Heart right ventricle (tissue), 16 donors: ENCODE results near the gene UBXN2A. TPM values are rescaled to one million over a fixed set of nuclear protein-coding genes. Genes with fewer than 3 reads are reported as not detected.

Experiments
- ATAC-seq, 8 donors: fragments of 200-7000 bp; cut with Tn5 transposase; one replicate each; pipeline ENCODE4 v1.9.1; 2020; ENCODE audit warnings: mild to moderate bottlenecking in 8 of 8, moderate library complexity in 8 of 8, moderate number of reproducible peaks in 1 of 8
- DNase-seq, 2 donors: peaks; one replicate each; pipeline ENCODE4 v3.0.0-alpha.2; 2020
- H3K27ac ChIP-seq, 10 donors: fragments of 200-600 bp; sonication (generic) in 2 of 10; one replicate each; pipeline versions ENCODE4 v1.5.0 to v1.8.0; 2020 to 2022; ENCODE audit warnings: mild to moderate bottlenecking in 3 of 10
- H3K27me3 ChIP-seq, 7 donors: fragments of 200-600 bp; one replicate each; pipeline ENCODE4 v1.8.0; 2021 to 2022; ENCODE audit warnings: mild to moderate bottlenecking in 2 of 7
- H3K36me3 ChIP-seq, 9 donors: fragments of 200-600 bp; sonication (generic) in 1 of 9; one replicate each; pipeline versions ENCODE4 v1.5.0 to v1.8.0; 2020 to 2022; ENCODE audit warnings: mild to moderate bottlenecking in 2 of 9
- H3K4me1 ChIP-seq, 9 donors: fragments of 200-600 bp; sonication (generic) in 1 of 9; one replicate each; pipeline versions ENCODE4 v1.5.0 to v1.8.0; 2020 to 2022; ENCODE audit warnings: mild to moderate bottlenecking in 4 of 9
- H3K4me3 ChIP-seq, 10 donors: fragments of 200-600 bp; sonication (generic) in 2 of 10; one replicate each; pipeline versions ENCODE4 v1.5.0 to v1.8.0; 2020 to 2022; ENCODE audit warnings: mild to moderate bottlenecking in 7 of 10, moderate library complexity in 2 of 10
- H3K9me3 ChIP-seq, 11 donors: fragments of 200-600 bp in 10 of 11; sonication (generic) in 2 of 11; one replicate each; pipeline versions ENCODE4 v1.5.0 to v1.8.0; 2013 to 2022; ENCODE audit warnings: mild to moderate bottlenecking in 2 of 11, control low read depth in 1 of 11, moderate library complexity in 1 of 11
- CTCF ChIP-seq, 9 donors: fragments of 200-600 bp; sonication (generic) in 2 of 9; IDR thresholded peaks; one replicate each; pipeline versions ENCODE4 v1.5.0 to v1.8.0; 2021 to 2022; ENCODE audit warnings: antibody characterized with exemption in 9 of 9, mild to moderate bottlenecking in 5 of 9, moderate library complexity in 1 of 9
- WGBS, 2 donors: extraction: QIAGEN DNeasy Blood & Tissue Kit; methylation state at CpG; one replicate each; pipeline ENCODE4 v1.1.7; 2013; ENCODE audit warnings: inconsistent platforms in 1 of 2; 5-methylcytosine and 5-hydroxymethylcytosine counted together
- intact Hi-C, 10 donors: fragments of 100-400 bp; cut with DNase I; formaldehyde crosslinking; loops; one replicate each; pipeline versions ENCODE4 v1.11.1 to v1.14.2; 2022
- long read RNA-seq, 3 donors: library from polyadenylated mRNA; unstranded; transcript quantifications; one replicate each; pipeline ENCODE4 v2.0.0, GENCODE V29; 2020 to 2021
- polyA plus RNA-seq, 2 donors: library from polyadenylated mRNA; stranded (reverse); fragments of 200-250 nt; gene quantifications; one replicate each; pipeline ENCODE4 v1.2.3, GENCODE V29; 2013
- total RNA-seq, 10 donors: library from RNA; stranded (reverse); fragmentation: NEBNext Ultra II Directional in 3 of 10; extraction: Animal tissue kit (Norgen Biotek cat#: 25700) in 3 of 10; gene quantifications; one replicate each; pipeline versions ENCODE4 v1.2.1 to v1.2.4, GENCODE V29; 2021 to 2023
- donor health status: Arrhythmogenic right ventricular cardiomyopathy.
- donor health status: ischemic (EF 13 %, LVEDD 7.1; RV severe dilation, severe dysfunction).
- donor health status: healthy with polysubstance abuse.
- donor health status: DM: no; HTN: yes; CAD: no.
- donor health status: DM: no; HTN: no; CAD: no.
- donor health status: ischemic (EF 25% LVEDD 6.9; RV normal size, moderate dysfunction).
- donor health status: ischemic (EF 25% LVEDD 5.7; RV mildly dilated, moderate dysfunction).
- donor health status: healthy.
- donor health status: DM: yes; HTN: yes; CAD: no.
- donor health status: Ischemic cardiomyopathy.
- donor health status: ischemic (EF 35%, LVEDD 5.7; RV mildly dilated, moderate dysfunction).
- donor health status: nonischemic (EF 11% LVEDD 7.7; RV severe dilation, severe dysfunction).
- donor health status: DM: yes; HTN: yes; CAD: no.
- donor health status: PGD.
- donor health status: ischemic (EF 29% LVEDD 5.4; RV normal size, mild dysfunction).
- donor health status: nonischemic (EF 23%, LVEDD 6.1; RV moderate dilation, normal function).

UBXN2A gene
- total RNA-seq, result 10 to 100 TPM; 18.8 to 23.8 (median 19.8) TPM
- 1 to 10 TPM; 7.9 to 8.1 TPM for polyA plus RNA-seq
- long read RNA-seq, donor 1, full-length matches to known transcripts, result 22 of 29 reads
- long read RNA-seq, donor 1, partial matches to known transcripts, result 2 of 29 reads
- long read RNA-seq, donor 1, other reads (novel, unspliced or antisense), result 5 of 29 reads
- long read RNA-seq, donor 2, full-length matches to known transcripts, result 23 of 43 reads
- long read RNA-seq, donor 2, partial matches to known transcripts, result 3 of 43 reads
- long read RNA-seq, donor 2, other reads (novel, unspliced or antisense), result 17 of 43 reads
- long read RNA-seq, donor 3, full-length matches to known transcripts, result 85 of 105 reads
- long read RNA-seq, donor 3, partial matches to known transcripts, result 5 of 105 reads
- long read RNA-seq, donor 3, other reads (novel, unspliced or antisense), result 15 of 105 reads

- intact Hi-C loops, result loop anchor here in 3 of 10 donors (2.0 to 10.0 kb wide), 2 partner anchors 13 to 115 kb away; partner anchors contain the start of gene ATAD2B (in 2 of the 3)
- H3K4me3 ChIP-seq, result peak within 1 kb of the TSS; percentile 71 to 99 (median 92)
- no peak for TF ChIP-seq CTCF (IDR thresholded peaks at IDR 0.05)
- H3K27me3 ChIP-seq, result no peaks in the 10 kb centered on the region
- peak within 1 kb of the TSS; percentile 84 to 97 (median 95) for H3K27ac ChIP-seq
- DNase-seq (peak; percentile 71 to 82), ATAC-seq (peak; percentile 90 to 97 (median 96))
- H3K36me3 ChIP-seq, result peaks cover 0 to 7% (median 0%) of the 10 kb centered on the region in 9 donors
- 0 to 1% methylated on average over 37 to 77 of the region's 77 CpGs for WGBS, 2 donors
- H3K9me3 ChIP-seq, result no peaks in the 10 kb centered on the region
- peaks cover 3 to 34% (median 24%) of the 10 kb centered on the region in 9 donors for H3K4me1 ChIP-seq
Measured at GRCh38 chr2:23939987-23940717, at the start of gene UBXN2A. Gene UBXN2A (plus strand): TSS chr2:23940463. CDS start chr2:23958315, 17,852 bp downstream.

- H3K4me1 ChIP-seq, result peaks cover 3 to 44% (median 24%) of the 10 kb centered on the region in 9 donors
- TF ChIP-seq CTCF (IDR thresholded peaks at IDR 0.05), result no peak
- peaks cover 0 to under 1% (median 0%) of the 10 kb centered on the region in 9 donors for H3K36me3 ChIP-seq
- H3K4me3 ChIP-seq, result no peak overlapping the region
- WGBS, 2 donors, result 97 to 100% methylated on average over 8 of the region's 8 CpGs
- intact Hi-C loops, result no loop called here
- H3K9me3 ChIP-seq, result peaks cover 0 to 6% (median 0%) of the 10 kb centered on the region in 11 donors
- no peak overlapping the region for H3K27ac ChIP-seq
- ATAC-seq (no peak), DNase-seq (no peak)
- no peaks in the 10 kb centered on the region for H3K27me3 ChIP-seq
Measured at GRCh38 chr2:23900133-23900532, 40.1 kb upstream of the UBXN2A start.

GRCh38 chr2:23900541-23901322, 39.5 kb upstream of the UBXN2A start:
- Histone ChIP-seq H3K9me3 (peaks cover 0 to 6% (median 0%) of the 10 kb centered on the region in 11 donors), H3K27ac (no peak overlapping the region), H3K4me3 (no peak overlapping the region), H3K27me3 (no peaks in the 10 kb centered on the region), H3K36me3 (no peaks in the 10 kb centered on the region), H3K4me1 (peaks cover 3 to 48% (median 25%) of the 10 kb centered on the region in 9 donors)
- ATAC-seq (peak in 4 of 8 donors; percentile 34 to 50 (median 42)), DNase-seq (peak in 1 of 2 donors; percentile 11)
- no peak for TF ChIP-seq CTCF (IDR thresholded peaks at IDR 0.05)
- intact Hi-C loops, result no loop called here
- WGBS, 2 donors, result 71 to 74% methylated on average over 9 of the region's 9 CpGs
